Pancreas (tissue), 10 donors: Measurements from ENCODE around the gene MNT. TPM values are rescaled to one million over a fixed set of nuclear protein-coding genes. Genes with fewer than 3 reads are reported as not detected.
A peak's percentile ranks its signal among the peaks of the same experiment; 100 is the strongest.

Source experiments
- ATAC-seq, 4 donors: fragments of 200-7000 bp; cut with Tn5 transposase; one replicate each; pipeline versions ENCODE4 v1.8.0 to v1.9.1; 2020; ENCODE audit warnings: mild to moderate bottlenecking in 4 of 4, moderate library complexity in 4 of 4
- DNase-seq, 6 donors: peaks; one replicate each; pipeline ENCODE4 v3.0.0-alpha.2; 2020
- FAIRE-seq: peaks from 2 replicates; lab custom pipeline; 2012; peaks lifted over from hg19 to GRCh38; lab: Jason Lieb, UNC
- H3K27ac ChIP-seq, 4 donors: fragments of 200-600 bp; sonication (generic); 1 replicate in 3 of 4; 2 replicates in 1 of 4; pipeline versions ENCODE4 v1.5.0 to v1.8.0; 2020
- H3K27me3 ChIP-seq, 4 donors: fragments of 200-600 bp; one replicate each; pipeline ENCODE4 v1.8.0; 2021
- H3K36me3 ChIP-seq, 3 donors: fragments of 200-600 bp; sonication (generic) in 1 of 3; one replicate each; pipeline versions ENCODE4 v1.5.0 to v1.8.0; 2020 to 2021
- H3K4me1 ChIP-seq, 3 donors: fragments of 200-600 bp; one replicate each; pipeline ENCODE4 v1.8.0; 2021
- H3K4me3 ChIP-seq, 4 donors: fragments of 200-600 bp; sonication (generic) in 2 of 4; one replicate each; pipeline versions ENCODE4 v1.5.0 to v1.8.0; 2020 to 2021
- H3K9me3 ChIP-seq, 4 donors: fragments of 200-600 bp; one replicate each; pipeline ENCODE4 v1.8.0; 2021
- CTCF ChIP-seq, 4 donors: fragments of 200-600 bp; sonication (generic) in 3 of 4; IDR thresholded peaks; one replicate each; pipeline versions ENCODE4 v1.5.0 to v1.8.0; 2021; ENCODE audit warnings: antibody characterized with exemption in 4 of 4
- WGBS, 2 donors: extraction: QIAGEN DNeasy Blood & Tissue Kit; methylation state at CpG; one replicate each; pipeline ENCODE4 v1.1.7; 2013; 5-methylcytosine and 5-hydroxymethylcytosine counted together
- intact Hi-C, 3 donors: fragments of 100-400 bp; cut with DNase I; formaldehyde crosslinking; loops; one replicate each; pipeline versions ENCODE4 v1.11.1 to v1.14.2; 2022
- polyA plus RNA-seq, 2 donors: library from polyadenylated mRNA; stranded (reverse); fragments of 200-250 nt; gene quantifications; one replicate each; pipeline ENCODE4 v1.2.3, GENCODE V29; 2013
- total RNA-seq, 6 donors: library from RNA; stranded (reverse); fragmentation: NEBNext Ultra II Directional in 4 of 6; extraction: Animal tissue kit (Norgen Biotek cat#: 25700) in 4 of 6; gene quantifications; one replicate each; pipeline versions ENCODE4 v1.2.1 to v1.2.4, GENCODE V29; 2021 to 2023
- donor health status: healthy with polysubstance abuse.
- donor health status: DM: no; HTN: no; CAD: no; lungs with moderate emphysema.
- donor health status: DM: no; HTN: no; CAD: no.
- donor health status: control.
- donor health status: control.
- donor health status: Bipolar disorder and iron deficiency.
- donor health status: DM: yes; HTN: yes; CAD: no.
- donor health status: DM: no; HTN: no; CAD: no.
- donor health status: DM: no; HTN: no; CAD: no.
- donor health status: DM: yes; HTN: yes; CAD: no.

The MNT gene
- total and polyA plus RNA-seq, 8 donors = 8.7 to 15.8 (median 10.3) TPM

GRCh38 chr17:2414446-2415064, 13.7 kb upstream of the MNT start:
- intact Hi-C loops = loop anchor here in 2 of 3 donors (2.0 to 5.0 kb wide), 2 partner anchors 32 kb away; no protein-coding TSS in a partner anchor
- no peak overlapping the region for H3K4me3 ChIP-seq
- H3K4me1 ChIP-seq = peaks cover 5 to 25% (median 7%) of the 10 kb centered on the region in 3 donors
- H3K27me3 ChIP-seq = no peaks in the 10 kb centered on the region
- DNase-seq = no peak
- no peak for TF ChIP-seq CTCF (IDR thresholded peaks at IDR 0.05)
- no peak overlapping the region for H3K27ac ChIP-seq
- H3K9me3 ChIP-seq = no peaks in the 10 kb centered on the region
- FAIRE-seq = no peak
- 91 to 94% methylated on average over 22 of the region's 22 CpGs for WGBS, 2 donors
- H3K36me3 ChIP-seq = no peaks in the 10 kb centered on the region
- ATAC-seq = no peak

GRCh38 chr17:2412561-2413021, 11.7 kb upstream of the MNT start:
- no peak for FAIRE-seq
- H3K27ac ChIP-seq = peak overlapping the region; percentile 61 to 74 (median 70)
- TF ChIP-seq CTCF (IDR thresholded peaks at IDR 0.05) = no peak
- peaks cover 0 to 15% (median 5%) of the 10 kb centered on the region in 3 donors for H3K4me1 ChIP-seq
- no peaks in the 10 kb centered on the region for H3K9me3 ChIP-seq
- no peaks in the 10 kb centered on the region for H3K36me3 ChIP-seq
- ATAC-seq = peak; percentile 72 to 88 (median 83)
- 20 to 24% methylated on average over 2 of the region's 2 CpGs for WGBS, 2 donors
- peak in 5 of 6 donors; percentile 81 to 88 (median 84) for DNase-seq
- no peak overlapping the region for H3K4me3 ChIP-seq
- intact Hi-C loops = no loop called here
- no peaks in the 10 kb centered on the region for H3K27me3 ChIP-seq

- no peak for TF ChIP-seq CTCF (IDR thresholded peaks at IDR 0.05)
- Histone ChIP-seq H3K27me3 (no peaks in the 10 kb centered on the region), H3K4me1 (peaks cover 0 to 30% (median 5%) of the 10 kb centered on the region in 3 donors), H3K4me3 (no peak overlapping the region), H3K27ac (no peak overlapping the region), H3K9me3 (no peaks in the 10 kb centered on the region), H3K36me3 (no peaks in the 10 kb centered on the region)
- WGBS, 2 donors = 84% methylated on average over 7 of the region's 7 CpGs
- ATAC-seq = no peak
- no peak for FAIRE-seq
- intact Hi-C loops = no loop called here
- DNase-seq = no peak
These were observed 10.1 kb upstream of the MNT start for GRCh38 chr17:2410951-2411350.

GRCh38 chr17:2406903-2407790, 6.3 kb upstream of the MNT start:
- Histone ChIP-seq H3K9me3 (no peaks in the 10 kb centered on the region), H3K27ac (peak overlapping the region; percentile 10 to 82 (median 54)), H3K4me1 (peaks cover 5 to 47% (median 21%) of the 10 kb centered on the region in 3 donors), H3K36me3 (no peaks in the 10 kb centered on the region), H3K4me3 (no peak overlapping the region), H3K27me3 (no peaks in the 10 kb centered on the region)
- FAIRE-seq = peak; percentile 65
- no peak for TF ChIP-seq CTCF (IDR thresholded peaks at IDR 0.05)
- intact Hi-C loops = no loop called here
- peak; percentile 35 to 71 (median 54) for ATAC-seq
- WGBS, 2 donors = 49 to 72% methylated on average over 15 of the region's 15 CpGs
- DNase-seq = peak in 4 of 6 donors; percentile 25 to 58 (median 55)
